Adrenal gland (tissue), 5 donors: Measurements from ENCODE around the gene CENPT.

Experiments used
- CTCF ChIP-seq, 6 experiments: fragments of 450-650 bp in 4 of 6; fragments of 200-600 bp in 2 of 6; sonication (generic) in 1 of 6; IDR thresholded peaks; 1 replicate in 5 of 6; 2 replicates in 1 of 6; pipeline versions ENCODE4 v1.5.1 to v1.8.0; 2016 to 2021; ENCODE audit warnings: antibody characterized with exemption in 6 of 6, mild to moderate bottlenecking in 2 of 6, moderate library complexity in 1 of 6
- POLR2A ChIP-seq, 2 donors: fragments of 450-650 bp; IDR thresholded peaks; one replicate each; pipeline ENCODE4 v1.6.1; 2017; ENCODE audit warnings: antibody characterized with exemption in 2 of 2, mild to moderate bottlenecking in 2 of 2, moderate library complexity in 1 of 2
- donor health status: DM: no; HTN: no; CAD: no.

- no peak for TF ChIP-seq CTCF (IDR thresholded peaks at IDR 0.05)
- TF ChIP-seq POLR2A (IDR thresholded peaks at IDR 0.05) = no peak
Measured at GRCh38 chr16:67861877-67862276, 14.4 kb upstream of the CENPT start.
